GM10248 (cell line): Measurements from ENCODE around the gene CACNA1C.

Source experiments
- CTCF ChIA-PET: fragments of 300-600 bp; sonication (Branson Sonifier 250); formaldehyde crosslinking; extraction: SDS; loops from one replicate; lab custom pipeline; 2021; ENCODE audit warnings: antibody characterized with exemption; lab: Yijun Ruan, JAX
- POLR2A ChIA-PET: fragments of 350-650 bp; sonication (Branson Sonifier 250); formaldehyde crosslinking; extraction: SDS; loops from one replicate; lab custom pipeline; 2020; ENCODE audit warnings: antibody characterized with exemption; lab: Yijun Ruan, JAX
- DNase-seq: peaks from one replicate; pipeline ENCODE4 v3.0.0; 2012; ENCODE audit errors: extremely low spot score
- CTCF ChIP-seq: IDR thresholded peaks from 2 replicates; pipeline ENCODE4 v1.5.1; 2012; ENCODE audit warnings: mild to moderate bottlenecking, low read depth; ENCODE audit errors: extremely low read depth, missing control alignments, control extremely low read depth

The CACNA1C gene

GRCh38 chr12:2328661-2329060 is 275.9 kb downstream of the CACNA1C start:
- ChIA-PET CTCF (no interaction called here), POLR2A (no interaction called here)
- no peak for TF ChIP-seq CTCF
- no peak for DNase-seq

GRCh38 chr12:2329661-2330210 is 276.9 kb downstream of the CACNA1C start:
- POLR2A ChIA-PET, result interaction anchor here (0.5 kb wide), 1 partner anchor 40 kb away, joined by 3 read pairs; no protein-coding TSS in a partner anchor
- no peak for TF ChIP-seq CTCF
- CTCF ChIA-PET, result no interaction called here
- DNase-seq, result no peak

- ChIA-PET POLR2A (no interaction called here), CTCF (interaction anchor here (1.1 kb wide), 1 partner anchor 27 kb away, joined by 3 read pairs; no protein-coding TSS in a partner anchor)
- DNase-seq, result no peak
- no peak for TF ChIP-seq CTCF
These were observed 279.4 kb downstream of the CACNA1C start for GRCh38 chr12:2332236-2332635.

- POLR2A ChIA-PET, result no interaction called here
- DNase-seq, result no peak
- CTCF ChIA-PET, result interaction anchor here (0.9 kb wide), 1 partner anchor 13 kb away, joined by 4 read pairs; no protein-coding TSS in a partner anchor
- no peak for TF ChIP-seq CTCF
These were observed 280.2 kb downstream of the CACNA1C start for GRCh38 chr12:2332947-2333346.

GRCh38 chr12:2333491-2334195 is 280.9 kb downstream of the CACNA1C start:
- TF ChIP-seq CTCF, result no peak
- CTCF ChIA-PET, result interaction anchor here (0.9 kb wide), 1 partner anchor 13 kb away, joined by 4 read pairs; no protein-coding TSS in a partner anchor
- POLR2A ChIA-PET, result no interaction called here
- no peak for DNase-seq

DNA sequence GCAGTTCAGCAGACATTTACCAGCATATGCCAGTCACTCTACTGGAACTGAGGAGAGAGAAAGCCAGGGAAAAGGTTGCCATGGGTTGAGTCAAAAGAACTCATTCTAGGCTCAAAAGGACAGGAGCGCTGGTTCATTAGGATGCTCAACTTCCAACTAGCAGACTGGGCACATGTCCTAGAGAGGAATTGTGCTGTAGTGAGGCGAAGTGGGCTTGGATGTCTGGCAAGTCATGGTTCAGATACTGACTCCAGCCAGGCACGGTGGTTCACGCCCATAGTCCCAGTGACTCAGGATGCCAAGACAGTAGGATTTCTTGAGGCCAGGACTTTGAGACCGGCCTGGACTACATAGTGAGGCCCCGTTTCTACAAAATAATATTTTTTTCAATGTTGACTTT is 281.5 kb downstream of the CACNA1C start:
- DNase-seq, result no peak
- CTCF ChIA-PET, result no interaction called here
- POLR2A ChIA-PET, result no interaction called here
- no peak for TF ChIP-seq CTCF
